HCT116 (cell line): ENCODE results near the gene ANKRD49. TPM values are rescaled to one million over a fixed set of nuclear protein-coding genes. Genes with fewer than 3 reads are reported as not detected.

Source experiments
- ATAC-seq: fragments of 200-7000 bp; cut with Tn5 transposase; 2 replicates; pipeline ENCODE4 v1.9.1; 2020; ENCODE audit warnings: mild to moderate bottlenecking, moderate library complexity
- BruUV-seq: library from RNA; stranded (reverse); fragments of 400-500 nt; replicated peaks from 2 replicates; lab custom pipeline; 2021; lab: Mats Ljungman, UMichigan
- CTCF ChIA-PET: fragments of 300-600 bp; sonication (Branson Sonifier 250); formaldehyde crosslinking; loops from one replicate; lab custom pipeline; 2021; ENCODE audit warnings: antibody characterized with exemption; lab: Charles Lee
- POLR2A ChIA-PET: fragments of 300-600, 350-600 bp; sonication (Branson Sonifier 250); formaldehyde crosslinking; loops from one replicate; lab custom pipeline; 2021; ENCODE audit warnings: antibody characterized with exemption; lab: Charles Lee
- RAD21 ChIA-PET, 2 experiments: fragments of 300-600 bp; sonication (Branson Sonifier 250); formaldehyde crosslinking; loops; one replicate each; lab custom pipeline; 2023; ENCODE audit warnings: low total read pairs in 2 of 2; ENCODE audit not compliant: uncharacterized antibody in 2 of 2, unreplicated experiment in 2 of 2, low non-redundant PET in 1 of 2; lab: Charles Lee
- DNase-seq: peaks from one replicate; pipeline ENCODE4 v3.0.0-alpha.2; 2010; ENCODE audit warnings: low read depth, low spot score
- H2AFZ ChIP-seq: fragments of 200-600 bp; shearing (Covaris generic), sonication (generic); 2 replicates; pipeline ENCODE4 v1.6.1; 2017; ENCODE audit warnings: low read depth, mixed run types, mixed read lengths, antibody characterized with exemption, low read length; ENCODE audit not compliant: poor library complexity, severe bottlenecking
- H3K27ac ChIP-seq: 2 replicates; pipeline ENCODE4 v1.5.1; 2012; ENCODE audit warnings: low read depth, low read length
- H3K27me3 ChIP-seq: fragments of 200-600 bp; sonication (generic); 2 replicates; pipeline ENCODE4 v1.6.1; 2016; ENCODE audit warnings: mixed run types, low read length, mixed read lengths; ENCODE audit not compliant: insufficient read depth
- H3K36me3 ChIP-seq, 2 experiments: fragments of 200-500 bp in 1 of 2; fragments of 200-600 bp in 1 of 2; sonication (Bioruptor generic) in 1 of 2; sonication (generic) in 1 of 2; 2 replicates each; pipeline versions ENCODE4 v1.5.1 to v1.6.1; 2014 to 2016; ENCODE audit warnings: low read length in 2 of 2, inconsistent platforms in 1 of 2, mixed read lengths in 1 of 2, mixed run types in 1 of 2; ENCODE audit not compliant: insufficient read depth in 2 of 2, control insufficient read depth in 1 of 2
- H3K4me1 ChIP-seq, 2 experiments: fragments of 200-600 bp in 1 of 2; sonication (generic) in 1 of 2; 2 replicates each; pipeline versions ENCODE4 v1.5.1 to v1.6.1; 2012 to 2017; ENCODE audit warnings: low read length in 2 of 2, inconsistent platforms in 1 of 2, mild to moderate bottlenecking in 1 of 2, mixed read lengths in 1 of 2, mixed run types in 1 of 2, moderate library complexity in 1 of 2; ENCODE audit not compliant: insufficient read depth in 2 of 2, control insufficient read depth in 1 of 2
- H3K4me2 ChIP-seq: fragments of 200-600 bp; sonication (generic); 2 replicates; pipeline ENCODE4 v1.6.1; 2017; ENCODE audit warnings: mixed run types, low read length, mixed read lengths
- H3K4me3 ChIP-seq, 2 experiments: fragments of 200-600 bp in 1 of 2; sonication (generic) in 1 of 2; replicated peaks in 1 of 2; 2 replicates each; pipeline ENCODE4 v1.5.1; 2011 to 2016; ENCODE audit warnings: low read length in 2 of 2, control low read depth in 1 of 2, low read depth in 1 of 2, mild to moderate bottlenecking in 1 of 2, mixed read lengths in 1 of 2, mixed run types in 1 of 2
- H3K79me2 ChIP-seq: fragments of 200-600 bp; sonication (generic); 2 replicates; pipeline ENCODE4 v1.6.1; 2017; ENCODE audit warnings: mild to moderate bottlenecking, mixed run types, low read length, moderate library complexity, mixed read lengths; ENCODE audit not compliant: insufficient read depth
- H3K9ac ChIP-seq: fragments of 200-600 bp; sonication (generic); 2 replicates; pipeline ENCODE4 v1.6.1; 2016; ENCODE audit warnings: low read length, mixed read lengths
- H3K9me2 ChIP-seq: fragments of 200-600 bp; sonication (generic), shearing (Covaris generic); 2 replicates; pipeline ENCODE4 v1.6.1; 2017; ENCODE audit warnings: mixed run types, mild to moderate bottlenecking, moderate library complexity; ENCODE audit not compliant: insufficient read depth
- H3K9me3 ChIP-seq, 2 experiments: fragments of 200-500 bp in 1 of 2; fragments of 200-600 bp in 1 of 2; sonication (Bioruptor generic) in 1 of 2; sonication (generic) in 1 of 2; 2 replicates each; pipeline ENCODE4 v1.6.1; 2014 to 2017; ENCODE audit warnings: low read length in 2 of 2, mixed read lengths in 2 of 2, inconsistent platforms in 1 of 2, low read depth in 1 of 2, mild to moderate bottlenecking in 1 of 2, mixed run types in 1 of 2, moderate library complexity in 1 of 2; ENCODE audit not compliant: control insufficient read depth in 1 of 2, insufficient read depth in 1 of 2
- H4K20me1 ChIP-seq: fragments of 200-600 bp; sonication (generic), shearing (Covaris generic); 2 replicates; pipeline ENCODE4 v1.6.1; 2017; ENCODE audit warnings: mixed run types, mild to moderate bottlenecking, moderate library complexity; ENCODE audit not compliant: insufficient read depth
- ATF3 ChIP-seq: IDR thresholded peaks from 2 replicates; pipeline ENCODE4 v1.6.1; 2012
- CBX3 ChIP-seq: IDR thresholded peaks from 2 replicates; pipeline ENCODE4 v1.6.1; 2012; ENCODE audit warnings: low read depth
- CEBPB ChIP-seq: IDR thresholded peaks from 2 replicates; pipeline ENCODE4 v1.6.1; 2012; ENCODE audit warnings: low read depth
- EGR1 ChIP-seq: IDR thresholded peaks from 2 replicates; pipeline ENCODE4 v1.6.1; 2012; ENCODE audit warnings: low read depth
- ELF1 ChIP-seq: IDR thresholded peaks from 2 replicates; pipeline ENCODE4 v1.6.1; 2012; ENCODE audit warnings: low read depth, borderline replicate concordance
- EZH2phosphoT487 ChIP-seq: fragments of 200-600 bp; IDR thresholded peaks from 2 replicates; pipeline ENCODE4 v1.6.1; 2018; ENCODE audit warnings: antibody characterized with exemption, borderline replicate concordance
- FOSL1 ChIP-seq: IDR thresholded peaks from 2 replicates; pipeline ENCODE4 v1.6.1; 2012; ENCODE audit warnings: low read depth
- JUND ChIP-seq: IDR thresholded peaks from 2 replicates; pipeline ENCODE4 v1.6.1; 2012
- MAX ChIP-seq: IDR thresholded peaks from 2 replicates; pipeline ENCODE4 v1.6.1; 2012
- RAD21 ChIP-seq: IDR thresholded peaks from 2 replicates; pipeline ENCODE4 v1.6.1; 2012; ENCODE audit warnings: low read depth, mild to moderate bottlenecking
- SP1 ChIP-seq: IDR thresholded peaks from 2 replicates; pipeline ENCODE4 v1.6.1; 2012; ENCODE audit warnings: low read depth
- SRF ChIP-seq: IDR thresholded peaks from 2 replicates; pipeline ENCODE4 v1.6.1; 2012; ENCODE audit warnings: low read depth
- YY1 ChIP-seq: IDR thresholded peaks from 2 replicates; pipeline ENCODE4 v1.6.1; 2011; ENCODE audit warnings: low read length, low read depth, moderate library complexity, mild to moderate bottlenecking; ENCODE audit not compliant: insufficient replicate concordance; ENCODE audit errors: extremely low read depth
- ZNF274 ChIP-seq: fragments of 200-500 bp; sonication (Bioruptor generic); IDR thresholded peaks from 2 replicates; pipeline ENCODE4 v1.6.1; 2014; ENCODE audit warnings: mild to moderate bottlenecking, low read depth, low read length, inconsistent platforms
- intact Hi-C: fragments of 100-400 bp; cut with micrococcal nuclease; formaldehyde crosslinking; loops from 2 replicates; pipeline ENCODE4 v1.10.0; 2022
- total RNA-seq: library from RNA; stranded (reverse); gene quantifications from one replicate; pipeline ENCODE4 v1.2.1, GENCODE V29; 2021; ENCODE audit not compliant: unreplicated experiment
- TF ChIP-seq, protein P1 (sequence below): IDR thresholded peaks from 2 replicates; pipeline ENCODE4 v1.6.1; 2011; ENCODE audit warnings: mild to moderate bottlenecking, low read length, moderate library complexity; ENCODE audit not compliant: insufficient replicate concordance; ENCODE audit errors: extremely low read depth

ANKRD49 gene
- total RNA-seq, 1 experiment from 2014 or later = 8.2 TPM

- POLR2A ChIA-PET = no interaction called here
- no peaks in the 10 kb centered on the region for H3K36me3 ChIP-seq
- H3K27me3 ChIP-seq = no peaks in the 10 kb centered on the region
- DNase-seq = no peak
- CTCF ChIA-PET = no interaction called here
- H3K4me3 ChIP-seq = no peak overlapping the region
- RAD21 ChIA-PET = no interaction called here
- TF ChIP-seq ELF1 (no peak), SP1 (no peak), YY1 (no peak), EGR1 (no peak), CEBPB (no peak), ZNF274 (no peak), FOSL1 (no peak), JUND (no peak)
- TF ChIP-seq, all 23 proteins: peak for 0
- no peak overlapping the region for H3K4me2 ChIP-seq
- H2AFZ ChIP-seq = no peak overlapping the region
- H4K20me1 ChIP-seq = no peaks in the 10 kb centered on the region
- intact Hi-C loops = no loop called here
- no TSS peak for BruUV-seq
- ATAC-seq = no peak
- no peaks in the 10 kb centered on the region for H3K9me2 ChIP-seq
- H3K9ac ChIP-seq = no peak overlapping the region
- no peak overlapping the region for H3K27ac ChIP-seq
- H3K4me1 ChIP-seq = no peaks in the 10 kb centered on the region
- H3K9me3 ChIP-seq = no peaks in the 10 kb centered on the region
- no peaks in the 10 kb centered on the region for H3K79me2 ChIP-seq
These were observed 32.0 kb downstream of the ANKRD49 start for GRCh38 chr11:94525546-94526324.

DNA sequence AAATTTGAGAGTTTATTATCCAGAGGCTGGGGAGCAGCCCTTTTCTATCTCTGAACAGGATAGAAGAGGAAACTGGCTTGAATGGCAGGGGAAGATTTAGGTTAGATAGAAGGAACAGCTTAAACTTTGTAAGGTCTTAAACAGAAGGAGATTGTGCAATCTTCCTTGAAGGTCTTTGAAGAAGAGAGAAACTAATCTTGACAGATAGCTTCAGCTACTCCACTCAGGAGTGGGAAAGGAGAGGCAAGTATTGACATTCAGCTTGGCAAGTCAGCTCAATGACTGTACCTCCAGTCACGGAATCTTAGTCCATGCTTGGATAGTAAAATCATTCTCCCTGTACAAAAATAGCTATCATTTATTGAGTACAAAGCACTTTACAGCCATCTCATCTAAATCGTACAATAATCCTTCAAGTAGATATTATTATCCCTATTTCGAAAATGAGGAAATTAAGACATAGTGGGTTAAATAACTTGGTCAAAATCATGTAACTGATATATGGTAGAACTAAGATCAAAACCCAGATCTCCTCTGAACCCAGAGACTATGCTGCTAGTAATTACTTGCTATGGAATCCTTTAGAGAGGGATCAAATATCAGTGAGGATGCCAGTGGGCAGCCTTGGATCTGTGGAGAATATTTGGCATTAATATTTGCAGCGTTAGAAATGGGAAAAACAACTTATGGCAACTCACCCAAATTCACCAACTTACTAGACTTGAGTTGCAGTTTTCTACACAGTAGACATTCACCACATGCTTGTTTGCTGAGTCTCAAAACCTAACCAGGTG lies 33.1 kb downstream of the ANKRD49 start:
- no peak for TF ChIP-seq ATF3
- no peak for TF ChIP-seq YY1
- TF ChIP-seq RAD21 = no peak
- no peak for TF ChIP-seq SRF
- TF ChIP-seq JUND = no peak
- TF ChIP-seq EGR1 = no peak
- TF ChIP-seq FOSL1 = no peak
- TF ChIP-seq EZH2phosphoT487 = no peak
- no peak for TF ChIP-seq MAX
- TF ChIP-seq ZNF274 = no peak
- TF ChIP-seq CBX3 = no peak
- TF ChIP-seq, protein P1, sequence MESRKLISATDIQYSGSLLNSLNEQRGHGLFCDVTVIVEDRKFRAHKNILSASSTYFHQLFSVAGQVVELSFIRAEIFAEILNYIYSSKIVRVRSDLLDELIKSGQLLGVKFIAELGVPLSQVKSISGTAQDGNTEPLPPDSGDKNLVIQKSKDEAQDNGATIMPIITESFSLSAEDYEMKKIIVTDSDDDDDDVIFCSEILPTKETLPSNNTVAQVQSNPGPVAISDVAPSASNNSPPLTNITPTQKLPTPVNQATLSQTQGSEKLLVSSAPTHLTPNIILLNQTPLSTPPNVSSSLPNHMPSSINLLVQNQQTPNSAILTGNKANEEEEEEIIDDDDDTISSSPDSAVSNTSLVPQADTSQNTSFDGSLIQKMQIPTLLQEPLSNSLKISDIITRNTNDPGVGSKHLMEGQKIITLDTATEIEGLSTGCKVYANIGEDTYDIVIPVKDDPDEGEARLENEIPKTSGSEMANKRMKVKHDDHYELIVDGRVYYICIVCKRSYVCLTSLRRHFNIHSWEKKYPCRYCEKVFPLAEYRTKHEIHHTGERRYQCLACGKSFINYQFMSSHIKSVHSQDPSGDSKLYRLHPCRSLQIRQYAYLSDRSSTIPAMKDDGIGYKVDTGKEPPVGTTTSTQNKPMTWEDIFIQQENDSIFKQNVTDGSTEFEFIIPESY = no peak
- DNase-seq (no peak), ATAC-seq (no peak)
- Histone ChIP-seq H2AFZ (no peak overlapping the region), H3K27ac (no peak overlapping the region), H3K9ac (no peak overlapping the region), H3K9me3 (no peaks in the 10 kb centered on the region), H3K79me2 (no peaks in the 10 kb centered on the region), H3K27me3 (no peaks in the 10 kb centered on the region), H3K4me2 (no peak overlapping the region), H3K4me1 (no peaks in the 10 kb centered on the region), H4K20me1 (no peaks in the 10 kb centered on the region), H3K4me3 (no peak overlapping the region), H3K9me2 (no peaks in the 10 kb centered on the region), H3K36me3 (no peaks in the 10 kb centered on the region)
- ChIA-PET CTCF (no interaction called here), RAD21 (no interaction called here), POLR2A (no interaction called here)
- BruUV-seq = no TSS peak
- intact Hi-C loops = no loop called here
